Heart right ventricle (tissue), 16 donors: ENCODE results near the gene TRANK1. TPM values are rescaled to one million over a fixed set of nuclear protein-coding genes. Genes with fewer than 3 reads are reported as not detected.
A peak's percentile ranks its signal among the peaks of the same experiment; 100 is the strongest.

Source experiments
- ATAC-seq, 8 donors: fragments of 200-7000 bp; cut with Tn5 transposase; one replicate each; pipeline ENCODE4 v1.9.1; 2020; ENCODE audit warnings: mild to moderate bottlenecking in 8 of 8, moderate library complexity in 8 of 8, moderate number of reproducible peaks in 1 of 8
- DNase-seq, 2 donors: peaks; one replicate each; pipeline ENCODE4 v3.0.0-alpha.2; 2020
- H3K27ac ChIP-seq, 10 donors: fragments of 200-600 bp; sonication (generic) in 2 of 10; one replicate each; pipeline versions ENCODE4 v1.5.0 to v1.8.0; 2020 to 2022; ENCODE audit warnings: mild to moderate bottlenecking in 3 of 10
- H3K27me3 ChIP-seq, 7 donors: fragments of 200-600 bp; one replicate each; pipeline ENCODE4 v1.8.0; 2021 to 2022; ENCODE audit warnings: mild to moderate bottlenecking in 2 of 7
- H3K36me3 ChIP-seq, 9 donors: fragments of 200-600 bp; sonication (generic) in 1 of 9; one replicate each; pipeline versions ENCODE4 v1.5.0 to v1.8.0; 2020 to 2022; ENCODE audit warnings: mild to moderate bottlenecking in 2 of 9
- H3K4me1 ChIP-seq, 9 donors: fragments of 200-600 bp; sonication (generic) in 1 of 9; one replicate each; pipeline versions ENCODE4 v1.5.0 to v1.8.0; 2020 to 2022; ENCODE audit warnings: mild to moderate bottlenecking in 4 of 9
- H3K4me3 ChIP-seq, 10 donors: fragments of 200-600 bp; sonication (generic) in 2 of 10; one replicate each; pipeline versions ENCODE4 v1.5.0 to v1.8.0; 2020 to 2022; ENCODE audit warnings: mild to moderate bottlenecking in 7 of 10, moderate library complexity in 2 of 10
- H3K9me3 ChIP-seq, 11 donors: fragments of 200-600 bp in 10 of 11; sonication (generic) in 2 of 11; one replicate each; pipeline versions ENCODE4 v1.5.0 to v1.8.0; 2013 to 2022; ENCODE audit warnings: mild to moderate bottlenecking in 2 of 11, control low read depth in 1 of 11, moderate library complexity in 1 of 11
- CTCF ChIP-seq, 9 donors: fragments of 200-600 bp; sonication (generic) in 2 of 9; IDR thresholded peaks; one replicate each; pipeline versions ENCODE4 v1.5.0 to v1.8.0; 2021 to 2022; ENCODE audit warnings: antibody characterized with exemption in 9 of 9, mild to moderate bottlenecking in 5 of 9, moderate library complexity in 1 of 9
- WGBS, 2 donors: extraction: QIAGEN DNeasy Blood & Tissue Kit; methylation state at CpG; one replicate each; pipeline ENCODE4 v1.1.7; 2013; ENCODE audit warnings: inconsistent platforms in 1 of 2; 5-methylcytosine and 5-hydroxymethylcytosine counted together
- intact Hi-C, 10 donors: fragments of 100-400 bp; cut with DNase I; formaldehyde crosslinking; loops; one replicate each; pipeline versions ENCODE4 v1.11.1 to v1.14.2; 2022
- polyA plus RNA-seq, 2 donors: library from polyadenylated mRNA; stranded (reverse); fragments of 200-250 nt; gene quantifications; one replicate each; pipeline ENCODE4 v1.2.3, GENCODE V29; 2013
- total RNA-seq, 10 donors: library from RNA; stranded (reverse); fragmentation: NEBNext Ultra II Directional in 3 of 10; extraction: Animal tissue kit (Norgen Biotek cat#: 25700) in 3 of 10; gene quantifications; one replicate each; pipeline versions ENCODE4 v1.2.1 to v1.2.4, GENCODE V29; 2021 to 2023
- donor health status: Arrhythmogenic right ventricular cardiomyopathy.
- donor health status: ischemic (EF 13 %, LVEDD 7.1; RV severe dilation, severe dysfunction).
- donor health status: healthy with polysubstance abuse.
- donor health status: DM: no; HTN: yes; CAD: no.
- donor health status: DM: no; HTN: no; CAD: no.
- donor health status: ischemic (EF 25% LVEDD 6.9; RV normal size, moderate dysfunction).
- donor health status: ischemic (EF 25% LVEDD 5.7; RV mildly dilated, moderate dysfunction).
- donor health status: healthy.
- donor health status: DM: yes; HTN: yes; CAD: no.
- donor health status: Ischemic cardiomyopathy.
- donor health status: ischemic (EF 35%, LVEDD 5.7; RV mildly dilated, moderate dysfunction).
- donor health status: nonischemic (EF 11% LVEDD 7.7; RV severe dilation, severe dysfunction).
- donor health status: DM: yes; HTN: yes; CAD: no.
- donor health status: PGD.
- donor health status: ischemic (EF 29% LVEDD 5.4; RV normal size, mild dysfunction).
- donor health status: nonischemic (EF 23%, LVEDD 6.1; RV moderate dilation, normal function).

Gene TRANK1
- total and polyA plus RNA-seq, 12 donors = 1.3 to 20.8 (median 4.9) TPM

- intact Hi-C loops = no loop called here
- peaks cover 0 to 93% (median 19%) of the 10 kb centered on the region in 9 donors for H3K36me3 ChIP-seq
- ATAC-seq (no peak), DNase-seq (no peak)
- no peak overlapping the region for H3K27ac ChIP-seq
- no peak overlapping the region for H3K4me3 ChIP-seq
- TF ChIP-seq CTCF (IDR thresholded peaks at IDR 0.05) = no peak
- H3K9me3 ChIP-seq = no peaks in the 10 kb centered on the region
- no peaks in the 10 kb centered on the region for H3K27me3 ChIP-seq
- WGBS, 2 donors = 44 to 58% methylated on average over 1 of the region's 1 CpG
- peaks cover 0 to 7% (median 0%) of the 10 kb centered on the region in 9 donors for H3K4me1 ChIP-seq
Observed at GRCh38 chr3:36850743-36851142, 94.1 kb downstream of the TRANK1 start.

- intact Hi-C loops = loop anchor here in 2 of 10 donors (1.0 to 5.0 kb wide), 2 partner anchors 12 to 111 kb away; no protein-coding TSS in a partner anchor
- ATAC-seq = no peak
Observed at GRCh38 chr3:36846406-36846805, 98.4 kb downstream of the TRANK1 start.

GRCh38 chr3:36843065-36844051 is 101.5 kb downstream of the TRANK1 start:
- 60 to 61% methylated on average over 4 of the region's 4 CpGs for WGBS, 2 donors
- Histone ChIP-seq H3K27ac (no peak overlapping the region), H3K4me3 (no peak overlapping the region), H3K36me3 (peaks cover 0 to 94% (median 24%) of the 10 kb centered on the region in 9 donors), H3K4me1 (peaks cover 0 to 2% (median 0%) of the 10 kb centered on the region in 9 donors), H3K27me3 (no peaks in the 10 kb centered on the region), H3K9me3 (peaks cover 0 to 11% (median 4%) of the 10 kb centered on the region in 11 donors)
- peak in 1 of 8 donors; percentile 44 for ATAC-seq
- intact Hi-C loops = no loop called here
- DNase-seq = no peak
- TF ChIP-seq CTCF (IDR thresholded peaks at IDR 0.05) = peak in 7 of 9 donors; percentile 47 to 59 (median 57)

More at GRCh38 chr3:36846406-36846805, 98.4 kb downstream of the TRANK1 start:
- Histone ChIP-seq H3K9me3 (peaks cover 0 to 7% (median 2%) of the 10 kb centered on the region in 11 donors), H3K27ac (no peak overlapping the region), H3K4me1 (peaks cover 0 to 7% (median 0%) of the 10 kb centered on the region in 9 donors), H3K36me3 (peaks cover 0 to 100% (median 28%) of the 10 kb centered on the region in 9 donors), H3K4me3 (no peak overlapping the region), H3K27me3 (no peaks in the 10 kb centered on the region)
- no peak for TF ChIP-seq CTCF (IDR thresholded peaks at IDR 0.05)
- no peak for DNase-seq
- 91 to 100% methylated on average over 1 of the region's 1 CpG for WGBS, 2 donors

- Histone ChIP-seq H3K4me1 (peaks cover 0 to 2% (median 0%) of the 10 kb centered on the region in 9 donors), H3K27ac (no peak overlapping the region), H3K4me3 (no peak overlapping the region), H3K36me3 (peaks cover 0 to 98% (median 24%) of the 10 kb centered on the region in 9 donors), H3K9me3 (peaks cover 0 to 11% (median 4%) of the 10 kb centered on the region in 11 donors), H3K27me3 (no peaks in the 10 kb centered on the region)
- ATAC-seq = no peak
- no peak for DNase-seq
- intact Hi-C loops = no loop called here
- no peak for TF ChIP-seq CTCF (IDR thresholded peaks at IDR 0.05)
- 93 to 97% methylated on average over 5 of the region's 5 CpGs for WGBS, 2 donors
Observed at GRCh38 chr3:36842275-36842674, 102.6 kb downstream of the TRANK1 start.
